ENCODE results near the gene ISCA2.

The ISCA2 gene

DNA sequence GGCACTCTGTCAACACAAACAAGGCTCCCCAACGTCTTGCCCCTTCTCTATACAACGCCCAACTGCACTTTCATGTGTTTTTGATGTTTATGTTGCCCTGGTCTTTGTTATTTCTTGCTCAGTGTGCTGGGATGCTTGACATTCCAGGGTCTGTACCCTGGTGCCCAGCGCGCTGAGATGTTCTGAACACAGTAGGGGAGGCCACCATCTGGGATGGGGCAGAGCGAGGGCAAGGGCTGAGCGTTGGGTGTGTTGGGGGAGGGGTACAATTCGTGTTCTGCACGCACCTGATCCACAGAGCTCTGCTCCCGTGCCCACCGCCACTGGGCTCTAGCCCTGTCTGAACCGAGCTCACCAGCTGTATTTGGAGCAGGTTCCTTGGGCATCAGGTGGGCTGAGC lies 52.9 kb downstream of the ISCA2 start:
- DNase-seq (ENCODE audit: low spot score) = no peak
- TF ChIP-seq, protein P1, sequence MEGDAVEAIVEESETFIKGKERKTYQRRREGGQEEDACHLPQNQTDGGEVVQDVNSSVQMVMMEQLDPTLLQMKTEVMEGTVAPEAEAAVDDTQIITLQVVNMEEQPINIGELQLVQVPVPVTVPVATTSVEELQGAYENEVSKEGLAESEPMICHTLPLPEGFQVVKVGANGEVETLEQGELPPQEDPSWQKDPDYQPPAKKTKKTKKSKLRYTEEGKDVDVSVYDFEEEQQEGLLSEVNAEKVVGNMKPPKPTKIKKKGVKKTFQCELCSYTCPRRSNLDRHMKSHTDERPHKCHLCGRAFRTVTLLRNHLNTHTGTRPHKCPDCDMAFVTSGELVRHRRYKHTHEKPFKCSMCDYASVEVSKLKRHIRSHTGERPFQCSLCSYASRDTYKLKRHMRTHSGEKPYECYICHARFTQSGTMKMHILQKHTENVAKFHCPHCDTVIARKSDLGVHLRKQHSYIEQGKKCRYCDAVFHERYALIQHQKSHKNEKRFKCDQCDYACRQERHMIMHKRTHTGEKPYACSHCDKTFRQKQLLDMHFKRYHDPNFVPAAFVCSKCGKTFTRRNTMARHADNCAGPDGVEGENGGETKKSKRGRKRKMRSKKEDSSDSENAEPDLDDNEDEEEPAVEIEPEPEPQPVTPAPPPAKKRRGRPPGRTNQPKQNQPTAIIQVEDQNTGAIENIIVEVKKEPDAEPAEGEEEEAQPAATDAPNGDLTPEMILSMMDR (IDR thresholded peaks at IDR 0.05; ENCODE audit: extremely low read depth, insufficient read depth, missing control alignments) = no peak
- in situ Hi-C loops (cut with MboI; ENCODE audit: low pct_unique_long_range_greater_than_20kb, low sequenced_read_pairs, unreplicated experiment) = no loop called here
